ENCODE data around the gene SLAMF6. TPM values are rescaled to one million over a fixed set of nuclear protein-coding genes. Genes with fewer than 3 reads are reported as not detected.
"Not testable (repeated sequence)": the region's sequence is repeated elsewhere in the genome, so short reads cannot be mapped to it uniquely, and the experiment has no call there.

The SLAMF6 gene
- polyA plus RNA-seq, 3 donors, result 0.22 to 0.73 (median 0.48) TPM

DNA sequence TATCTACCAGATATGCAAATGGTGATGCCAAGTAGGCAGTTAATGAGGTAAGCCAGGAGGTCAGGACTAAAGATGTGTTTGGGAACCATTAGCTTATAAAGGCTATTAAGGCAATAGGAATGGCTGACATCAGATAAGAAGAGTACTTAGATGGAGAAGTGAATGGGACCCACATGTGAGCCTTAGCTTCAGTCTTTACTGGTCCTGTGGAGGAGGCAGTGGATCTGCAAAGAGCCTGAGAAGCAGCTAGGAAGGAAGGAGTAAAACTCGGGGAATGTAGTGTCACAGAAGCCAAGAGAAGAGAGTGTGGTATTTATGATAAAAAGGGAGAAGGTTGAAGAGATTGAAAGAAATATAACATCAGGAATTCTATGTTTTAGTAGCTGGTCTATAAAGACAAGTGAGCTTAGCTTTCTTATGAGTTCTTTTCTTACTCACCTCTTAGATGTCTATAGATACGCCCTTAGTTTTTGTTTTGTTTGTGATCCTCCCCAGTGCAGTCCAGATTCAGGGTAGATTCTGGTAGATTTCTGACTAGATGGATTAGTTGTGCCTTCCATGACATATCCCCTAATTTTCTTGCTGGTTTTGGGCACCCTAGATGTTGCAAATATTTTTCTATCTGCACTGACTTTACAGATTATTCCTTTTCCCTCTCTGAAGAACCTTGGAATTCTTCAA lies 39.4 kb downstream of the SLAMF6 start:
- no peak overlapping the region for H3K27ac ChIP-seq (ENCODE audit: low read depth, low read length)
- 82 to 86% (median 84%) methylated on average over 2 of the region's 2 CpGs for WGBS, 3 donors

DNA sequence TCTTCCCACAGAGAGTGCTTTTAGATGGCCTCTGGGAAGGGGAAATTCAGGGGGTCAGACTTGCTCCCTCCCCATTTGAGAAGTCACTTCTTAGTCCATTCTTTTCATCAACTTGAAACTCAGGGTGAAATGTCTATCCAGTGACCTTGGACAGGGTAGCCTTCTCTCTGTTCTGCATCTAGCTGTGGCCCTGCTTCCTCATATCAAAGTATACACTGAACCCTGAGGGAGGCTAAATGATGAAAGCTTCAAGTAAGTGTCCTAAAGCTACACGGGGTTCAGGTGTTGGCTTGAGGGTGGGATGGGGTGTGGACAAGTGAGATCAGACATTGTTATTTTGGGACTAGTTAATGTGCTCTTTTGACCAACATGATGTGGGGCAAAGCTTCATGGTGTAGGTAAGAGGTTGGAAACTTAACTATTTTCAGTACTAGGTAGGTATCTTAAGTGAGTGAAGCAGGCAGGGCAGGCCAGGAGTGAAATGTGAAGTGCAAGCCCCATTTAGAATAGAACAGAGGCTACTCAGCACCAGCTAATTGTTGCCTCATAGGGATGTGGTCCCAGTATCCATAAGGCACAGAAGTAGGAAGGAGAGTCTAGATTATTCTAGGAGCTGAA lies 41.0 kb downstream of the SLAMF6 start:
- no peak overlapping the region for H3K27ac ChIP-seq (ENCODE audit: low read depth, low read length)
- WGBS, 3 donors, result 59 to 77% (median 64%) methylated on average over 1 of the region's 1 CpG

- 81 to 87% (median 81%) methylated on average over 7 of the region's 7 CpGs for WGBS, 3 donors
- H3K27ac ChIP-seq (ENCODE audit: low read depth, low read length), result not testable (repeated sequence)
Observed at GRCh38 chr1:160480781-160481180, 42.3 kb downstream of the SLAMF6 start.

- WGBS, 3 donors, result 82 to 87% (median 82%) methylated on average over 6 of the region's 6 CpGs
- H3K27ac ChIP-seq (ENCODE audit: low read depth, low read length), result not testable (repeated sequence)
Observed at GRCh38 chr1:160479091-160479490, 44.0 kb downstream of the SLAMF6 start.

DNA sequence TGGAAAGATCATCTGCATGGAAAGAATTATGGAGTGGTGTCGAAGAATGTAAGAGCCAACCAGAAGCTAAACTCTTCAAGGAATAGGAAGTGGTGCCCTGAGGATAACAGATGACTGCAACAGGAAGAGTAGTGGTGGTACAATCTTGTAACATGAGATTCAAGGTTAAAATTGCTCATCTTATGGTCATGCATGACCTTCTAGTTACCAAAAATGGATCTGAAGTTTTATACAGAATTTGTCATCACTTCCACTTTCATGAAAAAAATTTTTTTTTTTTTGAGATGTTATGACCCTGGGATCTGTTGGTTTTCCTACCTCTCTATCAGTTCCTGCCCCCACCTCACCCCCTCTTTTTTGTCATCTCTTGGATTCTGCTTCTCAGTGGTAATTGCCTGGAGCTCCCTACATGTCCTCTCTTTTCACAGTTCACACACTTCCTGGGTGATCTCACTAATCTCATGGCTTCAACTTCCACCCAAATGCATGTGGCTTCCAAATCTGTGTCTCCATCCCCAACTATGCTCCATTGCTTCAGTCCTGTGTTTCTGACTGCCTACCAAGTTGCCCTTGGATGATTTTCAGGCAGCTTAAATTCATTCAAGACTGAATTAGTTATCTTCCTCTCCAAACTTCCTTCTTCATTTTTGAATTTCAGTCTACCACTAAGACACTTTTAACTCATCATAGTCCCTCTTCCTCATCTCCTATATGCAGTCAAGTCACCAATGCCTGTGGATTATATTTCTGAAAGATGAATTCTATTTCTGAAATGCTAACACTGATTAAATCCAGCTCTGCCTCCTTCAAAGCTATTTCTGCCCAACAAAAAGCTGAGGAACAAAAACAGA lies 48.4 kb downstream of the SLAMF6 start:
- H3K27ac ChIP-seq (ENCODE audit: low read depth, low read length), result no peak overlapping the region
- 77 to 88% (median 86%) methylated on average over 1 of the region's 1 CpG for WGBS, 3 donors

GRCh38 chr1:160472112-160472511 lies 50.9 kb downstream of the SLAMF6 start:
- H3K27ac ChIP-seq (ENCODE audit: low read depth, low read length), result no peak overlapping the region
- 87 to 93% (median 87%) methylated on average over 3 of the region's 3 CpGs for WGBS, 3 donors

GRCh38 chr1:160471253-160471652 lies 51.8 kb downstream of the SLAMF6 start:
- no peak overlapping the region for H3K27ac ChIP-seq (ENCODE audit: low read depth, low read length)
- 93 to 96% (median 93%) methylated on average over 1 of the region's 1 CpG for WGBS, 3 donors

- H3K27ac ChIP-seq (ENCODE audit: low read depth, low read length), result no peak overlapping the region
Observed at GRCh38 chr1:160467576-160467975, 55.5 kb downstream of the SLAMF6 start.

DNA sequence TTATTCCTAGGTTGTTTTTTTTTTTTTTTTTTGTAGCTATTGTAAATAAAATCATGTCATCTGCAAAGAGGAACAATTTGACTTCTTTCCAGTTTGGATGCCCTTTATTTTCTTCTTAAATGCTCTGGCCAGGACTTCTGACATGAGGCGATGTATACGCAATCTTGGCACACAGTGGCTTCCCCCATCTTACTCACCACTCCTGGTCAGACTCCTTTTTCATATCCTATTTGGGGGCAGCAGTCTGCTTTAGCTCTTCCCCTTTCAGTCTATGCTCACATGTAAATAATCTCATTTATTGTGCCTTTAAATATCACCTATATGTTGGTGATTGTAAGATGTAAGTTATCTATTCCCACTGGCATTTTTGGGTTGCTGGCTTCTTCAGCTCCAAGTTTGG lies 56.1 kb downstream of the SLAMF6 start:
- no peak overlapping the region for H3K27ac ChIP-seq (ENCODE audit: low read depth, low read length)
- 85 to 90% (median 86%) methylated on average over 2 of the region's 2 CpGs for WGBS, 3 donors

DNA sequence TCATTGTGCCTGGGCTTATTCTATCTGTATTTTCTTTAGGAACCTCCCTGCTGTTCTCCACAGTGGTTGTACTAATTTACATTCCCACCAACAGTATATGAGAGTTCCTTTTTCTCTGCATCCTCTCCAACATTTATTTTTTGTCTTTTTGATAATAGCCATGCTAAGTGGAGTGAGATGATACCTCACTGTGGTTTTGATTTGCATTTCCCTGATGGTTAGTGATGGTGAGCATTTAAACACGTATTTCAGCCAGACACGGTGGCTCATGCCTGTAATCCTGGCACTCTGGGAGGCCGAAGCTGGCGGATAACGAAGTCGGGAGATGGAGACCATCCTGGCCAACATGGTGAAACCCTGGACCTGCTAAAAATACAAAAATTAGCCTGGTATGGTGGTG lies 57.9 kb downstream of the SLAMF6 start:
- WGBS, 3 donors, result 95 to 97% (median 96%) methylated on average over 6 of the region's 6 CpGs
- no peak overlapping the region for H3K27ac ChIP-seq (ENCODE audit: low read depth, low read length)

DNA sequence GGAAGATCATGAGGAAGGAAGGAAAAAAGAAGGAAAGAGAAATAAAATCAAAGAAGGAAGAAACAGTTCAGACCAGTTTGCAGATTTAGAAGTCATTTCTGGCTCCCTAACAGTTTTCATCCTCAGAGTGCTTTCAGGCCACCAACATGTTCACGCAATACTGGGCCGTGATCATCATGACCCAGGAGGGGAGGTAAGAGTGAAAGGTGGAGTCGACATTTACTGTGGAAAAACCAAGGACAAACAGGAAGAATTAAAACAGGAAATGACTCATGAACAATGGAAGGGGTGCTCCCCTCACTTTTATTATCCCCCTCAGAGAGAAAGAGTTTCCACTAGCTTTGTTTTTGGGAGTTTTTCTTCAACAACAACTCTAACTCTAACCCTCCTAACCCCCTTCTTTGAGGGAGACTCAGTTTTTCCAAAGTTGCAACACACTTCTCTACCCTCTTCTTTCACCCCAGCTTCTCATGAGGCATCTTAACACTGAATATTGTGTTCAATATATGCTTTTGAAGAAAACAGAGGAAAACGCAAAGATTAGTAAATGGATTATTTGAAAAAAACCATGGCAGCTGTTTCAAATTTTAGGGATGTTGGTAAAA lies 62.3 kb downstream of the SLAMF6 start:
- no peak overlapping the region for H3K27ac ChIP-seq (ENCODE audit: low read depth, low read length)
- 45 to 76% (median 55%) methylated on average over 4 of the region's 4 CpGs for WGBS, 3 donors

DNA sequence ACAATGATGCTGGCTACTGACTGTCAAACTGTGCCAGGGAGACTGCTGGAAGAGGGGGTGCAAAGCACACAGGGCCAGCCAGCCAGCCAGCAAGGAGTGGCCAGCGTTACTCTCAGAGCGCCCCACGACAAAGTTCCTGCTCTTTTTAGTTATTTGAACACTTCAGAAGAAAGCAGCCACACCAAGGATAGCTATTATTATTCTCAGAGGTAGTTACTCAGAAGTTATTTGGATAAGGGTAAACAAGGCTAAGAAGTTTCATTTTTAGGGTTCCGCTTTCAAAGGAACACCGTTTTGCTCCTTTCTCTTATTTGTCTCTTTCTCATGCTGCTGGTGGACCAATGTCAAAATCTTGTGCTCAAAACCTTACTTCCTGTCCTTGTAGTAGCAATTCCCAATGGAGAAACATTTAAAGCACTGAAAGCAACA lies 62.8 kb downstream of the SLAMF6 start:
- no peak overlapping the region for H3K27ac ChIP-seq (ENCODE audit: low read depth, low read length)
- 67 to 85% (median 76%) methylated on average over 5 of the region's 5 CpGs for WGBS, 3 donors

GRCh38 chr1:160459687-160460086 lies 63.4 kb downstream of the SLAMF6 start:
- 70 to 87% (median 83%) methylated on average over 2 of the region's 2 CpGs for WGBS, 3 donors
- no peak overlapping the region for H3K27ac ChIP-seq (ENCODE audit: low read depth, low read length)

GRCh38 chr1:160459056-160459455 lies 64.0 kb downstream of the SLAMF6 start:
- no peak overlapping the region for H3K27ac ChIP-seq (ENCODE audit: low read depth, low read length)
- 39 to 62% (median 56%) methylated on average over 2 of the region's 2 CpGs for WGBS, 3 donors

DNA sequence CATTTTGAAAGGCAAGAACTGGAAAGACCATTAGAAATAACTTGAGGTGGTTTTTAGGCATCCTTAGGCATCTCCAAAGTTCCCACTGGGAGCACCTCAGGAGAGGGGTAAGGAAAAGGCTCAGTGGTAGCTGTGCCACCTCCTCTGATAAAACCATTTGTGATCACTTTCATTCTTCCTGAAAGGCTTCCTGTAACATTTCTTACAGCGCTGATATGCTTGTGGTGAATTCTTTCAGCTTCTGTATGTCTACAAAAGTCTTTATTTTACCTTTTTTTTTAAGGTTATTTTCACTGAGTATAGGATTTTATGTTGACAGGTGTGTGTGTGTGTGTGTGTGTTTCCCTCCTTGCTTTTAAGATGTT lies 67.9 kb downstream of the SLAMF6 start:
- H3K27ac ChIP-seq (ENCODE audit: low read depth, low read length), result no peak overlapping the region
- WGBS, 3 donors, result 67 to 92% (median 82%) methylated on average over 1 of the region's 1 CpG

GRCh38 chr1:160454371-160455152 lies 68.5 kb downstream of the SLAMF6 start:
- H3K27ac ChIP-seq (ENCODE audit: low read depth, low read length), result no peak overlapping the region
- WGBS, 3 donors, result 87 to 93% (median 89%) methylated on average over 6 of the region's 6 CpGs

- H3K27ac ChIP-seq (ENCODE audit: low read depth, low read length), result no peak overlapping the region
- 74 to 87% (median 79%) methylated on average over 7 of the region's 7 CpGs for WGBS, 3 donors
Observed at GRCh38 chr1:160453443-160453842, 69.6 kb downstream of the SLAMF6 start.

DNA sequence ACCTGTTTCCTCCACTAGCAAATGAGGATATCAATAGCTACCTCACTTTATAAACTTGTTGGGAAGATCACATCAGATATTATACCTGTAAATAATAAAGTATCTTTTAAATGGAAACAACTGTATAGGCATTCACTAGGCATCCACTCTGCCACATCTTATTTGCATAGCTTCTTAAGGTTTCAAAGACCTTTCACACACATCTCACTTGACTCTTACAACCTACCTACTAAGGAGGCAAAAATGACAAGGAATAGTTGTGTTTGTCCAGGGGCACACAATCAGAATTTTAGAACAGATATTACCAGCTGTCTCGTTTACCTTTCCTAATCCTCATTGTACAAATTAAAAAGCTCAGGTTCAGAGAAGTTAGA lies 71.2 kb downstream of the SLAMF6 start:
- WGBS, 3 donors, result 80 to 90% (median 84%) methylated on average over 1 of the region's 1 CpG

More for the DNA sequence above, 71.2 kb downstream of the SLAMF6 start:
- H3K27ac ChIP-seq (ENCODE audit: low read depth, low read length), result no peak overlapping the region
